ENCODE results near the gene CXCL3. TPM values are rescaled to one million over a fixed set of nuclear protein-coding genes. Genes with fewer than 3 reads are reported as not detected.
A peak's percentile ranks its signal among the peaks of the same experiment; 100 is the strongest.

CXCL3 gene
- total RNA-seq, 5 donors from 2014 or later (not counting 1 experiment from before 2014, with no cell fraction given) = 0.32 to 0.35 TPM; not detected in 3

GRCh38 chr4:74045772-74046171 is 7.3 kb upstream of the CXCL3 start:
- no peak for ATAC-seq (replicated peaks in 1 of 4)
- Histone ChIP-seq H3K4me1 (ENCODE audit: control insufficient read depth in 1 of 2, extremely low read depth in 1 of 2, insufficient read depth in 2 of 2, low read length in 2 of 2) (no peaks in the 10 kb centered on the region), H3K27me3 (replicated peaks in 1 of 2; ENCODE audit: control insufficient read depth in 2 of 2, extremely low read depth in 1 of 2, insufficient read depth in 2 of 2, low read length in 1 of 2) (no peaks in the 10 kb centered on the region), H3K4me3 (ENCODE audit: control insufficient read depth in 1 of 2, extremely low read depth in 1 of 2, low read length in 1 of 2) (no peak overlapping the region), H3K36me3 (ENCODE audit: control insufficient read depth in 2 of 2, extremely low read depth in 1 of 2, insufficient read depth in 1 of 2, low read length in 1 of 2) (no peaks in the 10 kb centered on the region), H3K9me3 (no peaks in the 10 kb centered on the region), H3K27ac (ENCODE audit: low read length) (no peak overlapping the region)
- ChIA-PET POLR2A (no interaction called here), CTCF (no interaction called here)
- Mint-ChIP-seq H3K36me3 (no peaks in the 10 kb centered on the region), H3K4me1 (no peaks in the 10 kb centered on the region), H3K9me3 (peaks cover 4 to 22% (median 7%) of the 10 kb centered on the region in 3 donors), H3K4me3 (no peak overlapping the region), H3K27me3 (peaks cover 10 to 23% of the 10 kb centered on the region in 2 donors), H3K27ac (no peak overlapping the region)
- no peak for DNase-seq
- no CpG with 5 or more reads among the region's 2 CpGs for WGBS (ENCODE audit: insufficient coverage)

- no peak overlapping the region for H3K27ac Mint-ChIP-seq
- Histone ChIP-seq H3K36me3 (ENCODE audit: control insufficient read depth in 2 of 2, extremely low read depth in 1 of 2, insufficient read depth in 1 of 2, low read length in 1 of 2) (no peaks in the 10 kb centered on the region), H3K4me1 (ENCODE audit: control insufficient read depth in 1 of 2, extremely low read depth in 1 of 2, insufficient read depth in 2 of 2, low read length in 2 of 2) (no peaks in the 10 kb centered on the region), H3K27me3 (replicated peaks in 1 of 2; ENCODE audit: control insufficient read depth in 2 of 2, extremely low read depth in 1 of 2, insufficient read depth in 2 of 2, low read length in 1 of 2) (no peaks in the 10 kb centered on the region), H3K4me3 (ENCODE audit: control insufficient read depth in 1 of 2, extremely low read depth in 1 of 2, low read length in 1 of 2) (no peak overlapping the region), H3K9me3 (no peaks in the 10 kb centered on the region), H3K27ac (ENCODE audit: low read length) (no peak overlapping the region)
- H3K9me3 Mint-ChIP-seq = peaks cover 4 to 22% (median 7%) of the 10 kb centered on the region in 3 donors
- DNase-seq = no peak
- no peak overlapping the region for H3K4me3 Mint-ChIP-seq
- ChIA-PET CTCF (no interaction called here), POLR2A (no interaction called here)
- no CpG with 5 or more reads among the region's 3 CpGs for WGBS (ENCODE audit: insufficient coverage)
- no peak for ATAC-seq (replicated peaks in 1 of 4)
- peaks cover 12 to 26% of the 10 kb centered on the region in 2 donors for H3K27me3 Mint-ChIP-seq
- no peaks in the 10 kb centered on the region for H3K4me1 Mint-ChIP-seq
- no peaks in the 10 kb centered on the region for H3K36me3 Mint-ChIP-seq
Observed at GRCh38 chr4:74045247-74045646, 6.8 kb upstream of the CXCL3 start.

GRCh38 chr4:74044677-74045076 is 6.2 kb upstream of the CXCL3 start:
- Histone ChIP-seq H3K27me3 (replicated peaks in 1 of 2; ENCODE audit: control insufficient read depth in 2 of 2, extremely low read depth in 1 of 2, insufficient read depth in 2 of 2, low read length in 1 of 2) (peaks cover 0 to 3% of the 10 kb centered on the region in 2 experiments), H3K36me3 (ENCODE audit: control insufficient read depth in 2 of 2, extremely low read depth in 1 of 2, insufficient read depth in 1 of 2, low read length in 1 of 2) (no peaks in the 10 kb centered on the region), H3K27ac (ENCODE audit: low read length) (no peak overlapping the region), H3K4me1 (ENCODE audit: control insufficient read depth in 1 of 2, extremely low read depth in 1 of 2, insufficient read depth in 2 of 2, low read length in 2 of 2) (no peaks in the 10 kb centered on the region), H3K9me3 (no peaks in the 10 kb centered on the region), H3K4me3 (ENCODE audit: control insufficient read depth in 1 of 2, extremely low read depth in 1 of 2, low read length in 1 of 2) (no peak overlapping the region)
- no peaks in the 10 kb centered on the region for H3K4me1 Mint-ChIP-seq
- ChIA-PET CTCF (no interaction called here), POLR2A (no interaction called here)
- WGBS (ENCODE audit: insufficient coverage) = 60% methylated on average over 1 of the region's 3 CpGs
- no peak for DNase-seq
- H3K4me3 Mint-ChIP-seq = no peak overlapping the region
- H3K9me3 Mint-ChIP-seq = peaks cover 4 to 22% (median 7%) of the 10 kb centered on the region in 3 donors
- ATAC-seq (replicated peaks in 1 of 4) = no peak
- peaks cover 17 to 30% of the 10 kb centered on the region in 2 donors for H3K27me3 Mint-ChIP-seq
- no peaks in the 10 kb centered on the region for H3K36me3 Mint-ChIP-seq
- H3K27ac Mint-ChIP-seq = no peak overlapping the region

- WGBS (ENCODE audit: insufficient coverage) = 75% methylated on average over 2 of the region's 2 CpGs
- Mint-ChIP-seq H3K9me3 (peaks cover 0 to 8% (median 7%) of the 10 kb centered on the region in 3 donors), H3K4me1 (peaks cover 7 to 9% (median 9%) of the 10 kb centered on the region in 3 donors)
Observed at GRCh38 chr4:74042681-74043080, 4.2 kb upstream of the CXCL3 start.

GRCh38 chr4:74041418-74041817 is 2.9 kb upstream of the CXCL3 start:
- DNase-seq = no peak
- peaks cover 7 to 11% (median 10%) of the 10 kb centered on the region in 3 donors for H3K4me1 Mint-ChIP-seq
- Histone ChIP-seq H3K4me3 (ENCODE audit: control insufficient read depth in 1 of 2, extremely low read depth in 1 of 2, low read length in 1 of 2) (no peak overlapping the region), H3K4me1 (ENCODE audit: control insufficient read depth in 1 of 2, extremely low read depth in 1 of 2, insufficient read depth in 2 of 2, low read length in 2 of 2) (peaks cover 0 to 10% of the 10 kb centered on the region in 2 experiments), H3K27ac (ENCODE audit: low read length) (no peak overlapping the region), H3K9me3 (no peaks in the 10 kb centered on the region), H3K27me3 (replicated peaks in 1 of 2; ENCODE audit: control insufficient read depth in 2 of 2, extremely low read depth in 1 of 2, insufficient read depth in 2 of 2, low read length in 1 of 2) (peaks cover 0 to 17% of the 10 kb centered on the region in 2 experiments), H3K36me3 (ENCODE audit: control insufficient read depth in 2 of 2, extremely low read depth in 1 of 2, insufficient read depth in 1 of 2, low read length in 1 of 2) (no peaks in the 10 kb centered on the region)
- ChIA-PET CTCF (no interaction called here), POLR2A (no interaction called here)
- H3K9me3 Mint-ChIP-seq = no peaks in the 10 kb centered on the region
- no peaks in the 10 kb centered on the region for H3K36me3 Mint-ChIP-seq
- peaks cover 40 to 48% of the 10 kb centered on the region in 2 donors for H3K27me3 Mint-ChIP-seq
- H3K4me3 Mint-ChIP-seq = no peak overlapping the region
- H3K27ac Mint-ChIP-seq = no peak overlapping the region
- no peak for ATAC-seq (replicated peaks in 1 of 4)
- no CpG with 5 or more reads among the region's 1 CpG for WGBS (ENCODE audit: insufficient coverage)

More at GRCh38 chr4:74042681-74043080, 4.2 kb upstream of the CXCL3 start:
- H3K4me3 Mint-ChIP-seq = no peak overlapping the region
- Histone ChIP-seq H3K9me3 (no peaks in the 10 kb centered on the region), H3K27ac (ENCODE audit: low read length) (no peak overlapping the region), H3K4me1 (ENCODE audit: control insufficient read depth in 1 of 2, extremely low read depth in 1 of 2, insufficient read depth in 2 of 2, low read length in 2 of 2) (peaks cover 0 to 10% of the 10 kb centered on the region in 2 experiments), H3K36me3 (ENCODE audit: control insufficient read depth in 2 of 2, extremely low read depth in 1 of 2, insufficient read depth in 1 of 2, low read length in 1 of 2) (no peaks in the 10 kb centered on the region), H3K27me3 (replicated peaks in 1 of 2; ENCODE audit: control insufficient read depth in 2 of 2, extremely low read depth in 1 of 2, insufficient read depth in 2 of 2, low read length in 1 of 2) (peaks cover 0 to 17% of the 10 kb centered on the region in 2 experiments), H3K4me3 (ENCODE audit: control insufficient read depth in 1 of 2, extremely low read depth in 1 of 2, low read length in 1 of 2) (no peak overlapping the region)
- CTCF ChIA-PET = no interaction called here
- POLR2A ChIA-PET = no interaction called here
- no peak for ATAC-seq (replicated peaks in 1 of 4)
- DNase-seq = no peak
- no peak overlapping the region for H3K27ac Mint-ChIP-seq
- H3K27me3 Mint-ChIP-seq = peaks cover 33 to 42% of the 10 kb centered on the region in 2 donors
- no peaks in the 10 kb centered on the region for H3K36me3 Mint-ChIP-seq

GRCh38 chr4:74039315-74039763 is 850 bp upstream of the CXCL3 start:
- H3K9me3 ChIP-seq = no peaks in the 10 kb centered on the region
- no peak overlapping the region for H3K27ac ChIP-seq (ENCODE audit: low read length)
- peaks cover 0 to 17% of the 10 kb centered on the region in 2 experiments for H3K27me3 ChIP-seq (replicated peaks in 1 of 2; ENCODE audit: control insufficient read depth in 2 of 2, extremely low read depth in 1 of 2, insufficient read depth in 2 of 2, low read length in 1 of 2)
- peaks cover 7 to 11% (median 10%) of the 10 kb centered on the region in 3 donors for H3K4me1 Mint-ChIP-seq
- H3K36me3 ChIP-seq (ENCODE audit: control insufficient read depth in 2 of 2, extremely low read depth in 1 of 2, insufficient read depth in 1 of 2, low read length in 1 of 2) = no peaks in the 10 kb centered on the region
- POLR2A ChIA-PET = no interaction called here
- H3K27me3 Mint-ChIP-seq = peaks cover 45 to 47% of the 10 kb centered on the region in 2 donors
- CTCF ChIA-PET = interaction anchor here in 1 of 2 donors (0.9 kb wide), 1 partner anchor 23 kb away, joined by 3 read pairs; no protein-coding TSS in a partner anchor
- WGBS (ENCODE audit: insufficient coverage) = 83% methylated on average over 1 of the region's 4 CpGs
- H3K27ac Mint-ChIP-seq = no peak overlapping the region
- no peaks in the 10 kb centered on the region for H3K36me3 Mint-ChIP-seq
- no peaks in the 10 kb centered on the region for H3K9me3 Mint-ChIP-seq
- peaks cover 0 to 10% of the 10 kb centered on the region in 2 experiments for H3K4me1 ChIP-seq (ENCODE audit: control insufficient read depth in 1 of 2, extremely low read depth in 1 of 2, insufficient read depth in 2 of 2, low read length in 2 of 2)
- DNase-seq = no peak
- ATAC-seq (replicated peaks in 1 of 4) = peak in 1 of 4 experiments; percentile 14
- peak overlapping the region; percentile 32 to 87 (median 56) for H3K4me3 Mint-ChIP-seq
- H3K4me3 ChIP-seq (ENCODE audit: control insufficient read depth in 1 of 2, extremely low read depth in 1 of 2, low read length in 1 of 2) = peak overlapping the region; percentile 48 to 100

Measured in T-cell (primary cell).